ENCODE measurements around the gene TUBB. TPM values are rescaled to one million over a fixed set of nuclear protein-coding genes. Genes with fewer than 3 reads are reported as not detected.

Gene TUBB
- total and polyA plus RNA-seq, 9 of the 15 experiments (the other 6 are each of a cell fraction or from before 2014, with no cell fraction given), result 971 to 2,870 (median 1,478) TPM

- TF ChIP-seq ID3 (CRISPR knock-in tag; IDR thresholded peaks at IDR 0.05) (no peak), ID3 (tag; IDR thresholded peaks at IDR 0.05) (0 out of 2 replicates have a peak, but pooled peaks have one; percentile 34), KLF16 (IDR thresholded peaks at IDR 0.05) (0 out of 2 replicates have a peak, but pooled peaks have one; percentile 9), CTCF (IDR thresholded peaks at IDR 0.05 in 2 of 3, conservative IDR thresholded peaks at IDR 0.05 in 1 of 3; ENCODE audit: insufficient read depth in 2 of 3, low read depth in 1 of 3, low read length in 3 of 3) (peak; percentile 88 to 95 (median 90)), HLTF (IDR thresholded peaks at IDR 0.05) (no peak), SPI1 (IDR thresholded peaks at IDR 0.05; ENCODE audit: borderline replicate concordance, low read depth, low read length) (0 out of 2 replicates have a peak, but pooled peaks have one; percentile 26), TCF3 (CRISPR knock-in tag; IDR thresholded peaks at IDR 0.05) (peak; percentile 34; the same call in 1 of the 2 replicates), TSHZ1 (CRISPR knock-in tag; IDR thresholded peaks at IDR 0.05) (no peak), RBFOX2 (IDR thresholded peaks at IDR 0.05; ENCODE audit: low read depth, low read length) (peak; percentile 60), VEZF1 (CRISPR knock-in tag; IDR thresholded peaks at IDR 0.05) (0 out of 2 replicates have a peak, but pooled peaks have one; percentile 19), CREB1 (IDR thresholded peaks at IDR 0.05) (no peak), CREB1 (CRISPR knock-in tag; IDR thresholded peaks at IDR 0.05) (peak; percentile 46; the same call in 1 of the 2 replicates), CTBP1 (IDR thresholded peaks at IDR 0.05; ENCODE audit: borderline replicate concordance) (peak; percentile 52), NEUROD1 (IDR thresholded peaks at IDR 0.05; ENCODE audit: borderline replicate concordance, low read depth, low read length, partially characterized antibody) (peak; percentile 32), HNRNPL (IDR thresholded peaks at IDR 0.05; ENCODE audit: low read depth, low read length) (no peak), KAT7 (CRISPR knock-in tag; IDR thresholded peaks at IDR 0.05; ENCODE audit: borderline replicate concordance) (peak; percentile 66; the same call in 1 of the 2 replicates), POLR2AphosphoS2 (IDR thresholded peaks at IDR 0.05; ENCODE audit: low read length) (peak; percentile 85; the same call in 1 of the 2 replicates), FOXA3 (CRISPR knock-in tag; conservative IDR thresholded peaks at IDR 0.05 in 1 of 2, IDR thresholded peaks at IDR 0.05 in 1 of 2) (no peak)
These were observed 10.7 kb downstream of the TUBB start (continued) for GRCh38 chr6:30730601-30731435.

Data from K562 (cell line).